ENCODE data around the gene LIX1L. TPM values are rescaled to one million over a fixed set of nuclear protein-coding genes. Genes with fewer than 3 reads are reported as not detected.
"Not testable (repeated sequence)": the region's sequence is repeated elsewhere in the genome, so short reads cannot be mapped to it uniquely, and the experiment has no call there.

The LIX1L gene
- total RNA-seq, 1 experiment from 2014 or later = 39.2 TPM

DNA sequence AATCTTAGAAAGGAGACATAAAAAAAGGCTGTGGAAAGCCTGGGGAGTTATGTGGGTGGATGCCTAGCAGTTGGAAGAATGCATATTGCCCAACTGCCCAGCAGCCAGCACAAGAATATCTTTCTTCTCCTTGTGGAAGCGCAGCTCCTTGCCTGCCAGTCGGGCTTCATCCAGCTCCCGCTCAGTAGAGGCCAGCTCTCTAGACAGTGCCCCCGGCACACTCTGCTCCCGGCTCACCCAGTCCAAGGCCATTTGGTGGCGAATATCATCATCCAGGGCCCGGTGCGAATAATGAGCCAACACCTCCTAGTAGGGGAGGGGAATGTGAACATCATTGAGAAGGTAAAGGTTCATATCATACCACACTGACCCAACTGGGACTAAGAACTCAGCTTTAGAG is 21.6 kb downstream of the LIX1L start:
- DNase-seq (ENCODE audit: low read depth) = no peak

GRCh38 chr1:145935708-145936107 is 22.1 kb downstream of the LIX1L start:
- DNase-seq (ENCODE audit: low read depth) = no peak

GRCh38 chr1:145932522-145933009 is 25.3 kb downstream of the LIX1L start:
- not testable (repeated sequence) for DNase-seq (ENCODE audit: low read depth)

GRCh38 chr1:145927916-145928643 is 29.7 kb downstream of the LIX1L start:
- no peak for DNase-seq (ENCODE audit: low read depth)

DNA sequence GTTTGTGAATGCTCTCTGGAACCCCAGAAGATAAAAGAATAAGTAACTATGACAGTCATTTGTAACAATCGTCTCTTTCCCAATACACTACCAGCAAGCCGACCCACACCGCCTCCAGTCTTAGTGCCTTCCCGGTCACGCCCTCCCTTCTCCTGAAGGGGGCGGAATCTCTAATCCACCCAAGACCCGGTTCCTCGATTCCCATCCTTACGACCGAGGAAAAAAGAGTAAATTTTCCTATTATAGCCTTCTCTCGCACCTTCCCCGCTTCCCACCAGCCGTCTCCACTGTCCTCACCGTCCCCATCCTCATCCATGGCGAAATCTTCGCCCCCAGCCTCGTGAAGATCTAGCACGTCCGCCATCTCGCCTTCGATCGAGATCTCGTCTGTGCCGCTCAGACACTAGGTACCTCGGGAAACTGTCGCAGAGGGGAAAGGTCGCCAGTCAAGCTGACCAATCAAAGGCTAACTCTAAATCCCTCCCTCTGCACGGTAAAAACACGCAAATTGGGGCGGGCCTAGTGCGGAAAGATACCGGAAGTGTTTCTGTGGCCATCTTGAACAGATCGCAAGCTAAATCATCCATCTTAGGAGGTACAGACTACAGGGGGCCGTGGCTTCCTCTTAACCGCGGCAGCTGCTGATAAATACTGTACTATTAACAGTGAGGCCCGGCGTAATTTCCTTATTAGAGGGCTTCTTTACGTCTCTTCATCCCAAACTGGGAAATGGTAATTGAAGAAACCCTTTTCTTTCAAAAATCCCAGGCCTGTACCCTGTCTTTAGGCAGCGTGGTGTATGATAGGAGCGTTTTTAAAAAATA is 30.5 kb downstream of the LIX1L start, which contains the start of gene RBM8A:
RBM8A (minus strand) TSS at position 422 of the 824 bp plus-strand sequence; CDS start at position 364, 58 bp downstream.
- peak; percentile 99 for DNase-seq (ENCODE audit: low read depth)

GRCh38 chr1:145926686-145927062 is 31.1 kb downstream of the LIX1L start:
- DNase-seq (ENCODE audit: low read depth) = no peak

DNA sequence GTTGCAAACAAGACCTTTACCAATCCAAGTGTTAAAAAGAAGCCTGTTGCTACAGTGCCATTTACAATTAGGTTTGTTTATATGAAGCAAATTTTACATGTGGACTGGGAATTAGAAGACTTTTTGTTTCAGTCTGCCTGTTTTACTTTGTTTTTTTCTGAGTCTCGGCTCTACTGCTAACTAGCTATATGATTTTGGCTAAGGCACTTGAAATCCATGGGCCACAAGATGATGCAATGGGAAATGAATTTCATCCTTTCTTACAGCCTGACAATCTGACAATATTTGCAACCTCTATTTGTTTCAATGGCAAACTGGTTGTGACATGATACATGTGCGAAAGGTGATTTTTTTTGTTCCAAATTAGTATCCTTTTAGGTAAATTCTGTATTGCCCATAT is 35.6 kb downstream of the LIX1L start:
- DNase-seq (ENCODE audit: low read depth) = no peak

- not testable (repeated sequence) for DNase-seq (ENCODE audit: low read depth)
Measured at GRCh38 chr1:145920297-145920696, 37.5 kb downstream of the LIX1L start.

DNA sequence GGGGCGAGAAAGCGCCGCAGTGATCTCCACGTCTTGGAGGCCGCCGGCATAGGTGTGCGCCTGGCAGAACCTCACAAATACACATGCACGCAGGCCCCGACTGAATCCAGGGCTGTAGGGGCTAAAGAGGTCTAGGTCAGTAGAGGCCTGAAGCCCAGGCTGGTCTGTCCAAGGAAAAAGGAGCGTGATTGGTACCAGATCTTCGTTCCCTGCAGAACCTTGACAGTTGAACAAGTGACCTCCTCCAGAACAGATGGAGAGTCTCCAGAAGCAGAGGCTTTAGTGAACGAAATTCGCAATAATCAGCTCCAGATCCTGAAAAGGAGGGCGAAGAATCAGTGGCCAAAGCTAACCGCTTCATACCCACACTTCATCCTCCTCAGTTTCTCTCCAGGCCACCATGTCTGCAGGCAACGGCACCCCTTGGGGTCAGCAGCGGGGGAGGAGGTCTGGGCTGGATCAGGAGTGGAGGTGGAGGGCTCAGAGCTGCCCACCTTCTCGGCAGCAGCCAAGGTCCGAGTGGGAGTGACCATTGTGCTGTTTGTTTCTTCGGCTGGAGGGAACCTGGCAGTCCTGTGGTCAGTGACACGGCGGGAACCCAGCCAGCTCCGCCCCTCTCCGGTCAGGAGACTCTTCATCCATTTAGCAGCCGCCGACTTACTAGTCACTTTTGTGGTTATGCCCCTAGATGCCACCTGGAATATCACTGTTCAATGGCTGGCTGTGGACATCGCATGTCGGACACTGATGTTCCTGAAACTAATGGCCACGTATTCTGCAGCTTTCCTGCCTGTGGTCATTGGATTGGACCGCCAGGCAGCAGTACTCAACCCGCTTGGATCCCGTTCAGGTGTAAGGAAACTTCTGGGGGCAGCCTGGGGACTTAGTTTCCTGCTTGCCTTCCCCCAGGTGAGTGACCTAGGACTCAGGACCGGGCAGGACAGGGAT is 38.6 kb downstream of the LIX1L start:
- peak; percentile 84 for DNase-seq (ENCODE audit: low read depth)

- peak; percentile 82 for DNase-seq (ENCODE audit: low read depth)
Measured at GRCh38 chr1:145918144-145918991, 39.4 kb downstream of the LIX1L start, which contains the start of gene PEX11B. Gene PEX11B (minus strand): TSS chr1:145918717. CDS start chr1:145918688, 29 bp downstream.

DNA sequence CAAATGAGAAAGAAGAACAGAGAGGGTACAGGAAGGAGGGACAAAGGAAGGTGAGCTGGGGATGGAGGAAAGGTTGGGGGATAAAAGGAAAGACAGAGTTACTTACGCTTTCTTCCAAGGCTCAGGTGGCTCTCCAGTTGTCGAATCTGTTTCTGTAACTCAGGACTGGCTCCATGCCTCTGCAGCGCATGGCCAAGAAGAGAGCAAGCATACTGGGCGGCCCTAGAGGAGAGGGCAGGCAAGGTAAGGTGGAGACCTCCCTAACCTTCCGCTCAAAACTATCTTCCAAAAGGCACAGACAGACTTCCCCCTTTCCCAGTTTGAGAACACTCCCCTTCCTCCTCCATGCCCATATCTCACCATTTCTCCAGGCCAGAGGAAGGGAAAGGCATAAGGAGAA is 40.2 kb downstream of the LIX1L start:
- no peak for DNase-seq (ENCODE audit: low read depth)

DNA sequence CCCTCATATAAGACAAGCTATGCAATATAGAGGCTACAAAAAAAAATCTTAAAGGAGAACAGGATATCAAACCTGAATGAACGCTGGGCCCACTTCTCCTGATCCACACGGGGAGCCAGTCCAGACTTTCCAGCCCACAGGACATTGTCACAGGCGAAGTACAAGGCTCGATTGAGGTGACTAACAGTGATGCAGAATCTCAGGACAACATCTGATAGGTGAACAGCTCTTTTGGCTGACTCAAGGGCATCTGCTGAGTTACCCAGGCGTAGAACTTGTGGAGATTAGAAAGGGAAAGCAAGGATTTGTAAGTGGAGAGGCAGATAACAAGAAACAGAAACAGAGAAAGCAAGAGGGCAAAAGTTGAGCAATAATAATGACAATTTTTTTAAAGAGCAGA is 41.1 kb downstream of the LIX1L start:
- no peak for DNase-seq (ENCODE audit: low read depth)

- DNase-seq (ENCODE audit: low read depth) = no peak
Measured at GRCh38 chr1:145912128-145912641, 45.6 kb downstream of the LIX1L start.

- DNase-seq (ENCODE audit: low read depth) = peak; percentile 25
Measured at GRCh38 chr1:145908653-145909052, 49.2 kb downstream of the LIX1L start.

GRCh38 chr1:145906954-145907753 is 50.7 kb downstream of the LIX1L start:
- no peak for DNase-seq (ENCODE audit: low read depth)

- no peak for DNase-seq (ENCODE audit: low read depth)
Measured at GRCh38 chr1:145901312-145902021, 56.4 kb downstream of the LIX1L start.

- DNase-seq (ENCODE audit: low read depth) = no peak
Measured at GRCh38 chr1:145898756-145899155, 59.1 kb downstream of the LIX1L start.

DNA sequence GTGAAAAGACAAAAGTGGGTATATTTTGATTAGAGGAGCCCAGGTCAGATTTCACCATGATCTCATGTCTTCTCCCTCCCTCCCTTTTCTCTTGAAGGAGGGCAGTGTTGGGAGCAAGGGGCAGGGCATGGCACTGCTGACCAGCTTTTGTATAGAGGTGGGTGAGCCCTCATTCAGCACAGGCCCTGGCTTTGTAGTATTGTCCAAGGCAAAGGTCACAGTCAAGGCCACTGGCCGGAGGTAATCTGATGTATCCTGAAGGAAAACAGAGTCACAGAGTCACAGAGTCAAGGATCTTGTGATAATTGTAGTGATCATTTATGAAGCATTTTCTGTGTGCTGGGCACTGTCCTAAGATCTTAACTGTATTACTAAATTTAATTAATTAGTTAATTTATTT is 59.8 kb downstream of the LIX1L start:
- no peak for DNase-seq (ENCODE audit: low read depth)

- no peak for DNase-seq (ENCODE audit: low read depth)
Measured at GRCh38 chr1:145895471-145895870, 62.3 kb downstream of the LIX1L start.

Data from M059J (cell line).